Measurements from ENCODE around the gene GINS2.

The GINS2 gene

GRCh38 chr16:85637808-85638647, 50.7 kb downstream of the GINS2 start:
- no peak for DNase-seq

- DNase-seq: no peak
These were observed 51.5 kb downstream of the GINS2 start for GRCh38 chr16:85637061-85637807.

GRCh38 chr16:85636234-85636812, 52.4 kb downstream of the GINS2 start:
- DNase-seq: no peak

GRCh38 chr16:85635545-85636140, 53.1 kb downstream of the GINS2 start:
- no peak for DNase-seq

GRCh38 chr16:85634747-85635544, 53.8 kb downstream of the GINS2 start:
- no peak for DNase-seq

- no peak for DNase-seq
These were observed 54.9 kb downstream of the GINS2 start for GRCh38 chr16:85633888-85634287.

- DNase-seq: no peak
These were observed 55.4 kb downstream of the GINS2 start for GRCh38 chr16:85633438-85633743.

- DNase-seq: no peak
These were observed 55.9 kb downstream of the GINS2 start for GRCh38 chr16:85632709-85633437.

- DNase-seq: no peak
These were observed 56.9 kb downstream of the GINS2 start for GRCh38 chr16:85631802-85632393.

GRCh38 chr16:85631230-85631629, 57.5 kb downstream of the GINS2 start:
- no peak for DNase-seq

GRCh38 chr16:85629853-85630252, 58.9 kb downstream of the GINS2 start:
- DNase-seq: no peak

GRCh38 chr16:85629326-85629725, 59.4 kb downstream of the GINS2 start:
- no peak for DNase-seq

- DNase-seq: no peak
These were observed 60.1 kb downstream of the GINS2 start for GRCh38 chr16:85628645-85629044.

- DNase-seq: no peak
These were observed 60.5 kb downstream of the GINS2 start for GRCh38 chr16:85628265-85628556.

- DNase-seq: no peak
These were observed 61.1 kb downstream of the GINS2 start for GRCh38 chr16:85627526-85628264.

- no peak for DNase-seq
These were observed 61.7 kb downstream of the GINS2 start for GRCh38 chr16:85627089-85627488.

Data from stimulated activated CD8-positive, alpha-beta memory T cell treated with anti-CD3 and anti-CD28 coated beads, Interleukin-4, amount 100 ng/mL, for 48 hours (primary cell).